Measurements from ENCODE around the gene FOXC1.

GRCh38 chr6:1651362-1651761 is 41.6 kb downstream of the FOXC1 start:
- TF ChIP-seq CTCF (IDR thresholded peaks at IDR 0.05) (no peak), TEAD4 (IDR thresholded peaks at IDR 0.05; ENCODE audit: borderline replicate concordance, insufficient read depth) (no peak), ZBTB33 (IDR thresholded peaks at IDR 0.05; ENCODE audit: borderline replicate concordance, low read depth) (no peak), TAF1 (IDR thresholded peaks at IDR 0.05; ENCODE audit: borderline replicate concordance, low read depth, low read length) (no peak), YY1 (IDR thresholded peaks at IDR 0.05; ENCODE audit: low read depth) (no peak), SMC3 (IDR thresholded peaks at IDR 0.05; ENCODE audit: low read depth, low read length) (no peak), GABPA (IDR thresholded peaks at IDR 0.05; ENCODE audit: low read depth) (no peak), EP300 (IDR thresholded peaks at IDR 0.05; ENCODE audit: borderline replicate concordance in 1 of 2, low read depth in 1 of 2, low read length in 1 of 2) (no peak), JUND (IDR thresholded peaks at IDR 0.05) (no peak), SIN3A (IDR thresholded peaks at IDR 0.05; ENCODE audit: borderline replicate concordance, low read depth, low read length) (no peak), RFX5 (IDR thresholded peaks at IDR 0.05; ENCODE audit: low read length) (no peak)
- TF ChIP-seq, protein P1, sequence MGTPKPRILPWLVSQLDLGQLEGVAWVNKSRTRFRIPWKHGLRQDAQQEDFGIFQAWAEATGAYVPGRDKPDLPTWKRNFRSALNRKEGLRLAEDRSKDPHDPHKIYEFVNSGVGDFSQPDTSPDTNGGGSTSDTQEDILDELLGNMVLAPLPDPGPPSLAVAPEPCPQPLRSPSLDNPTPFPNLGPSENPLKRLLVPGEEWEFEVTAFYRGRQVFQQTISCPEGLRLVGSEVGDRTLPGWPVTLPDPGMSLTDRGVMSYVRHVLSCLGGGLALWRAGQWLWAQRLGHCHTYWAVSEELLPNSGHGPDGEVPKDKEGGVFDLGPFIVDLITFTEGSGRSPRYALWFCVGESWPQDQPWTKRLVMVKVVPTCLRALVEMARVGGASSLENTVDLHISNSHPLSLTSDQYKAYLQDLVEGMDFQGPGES (IDR thresholded peaks at IDR 0.05; ENCODE audit: low read depth, low read length): no peak
- TF ChIP-seq, protein P2, sequence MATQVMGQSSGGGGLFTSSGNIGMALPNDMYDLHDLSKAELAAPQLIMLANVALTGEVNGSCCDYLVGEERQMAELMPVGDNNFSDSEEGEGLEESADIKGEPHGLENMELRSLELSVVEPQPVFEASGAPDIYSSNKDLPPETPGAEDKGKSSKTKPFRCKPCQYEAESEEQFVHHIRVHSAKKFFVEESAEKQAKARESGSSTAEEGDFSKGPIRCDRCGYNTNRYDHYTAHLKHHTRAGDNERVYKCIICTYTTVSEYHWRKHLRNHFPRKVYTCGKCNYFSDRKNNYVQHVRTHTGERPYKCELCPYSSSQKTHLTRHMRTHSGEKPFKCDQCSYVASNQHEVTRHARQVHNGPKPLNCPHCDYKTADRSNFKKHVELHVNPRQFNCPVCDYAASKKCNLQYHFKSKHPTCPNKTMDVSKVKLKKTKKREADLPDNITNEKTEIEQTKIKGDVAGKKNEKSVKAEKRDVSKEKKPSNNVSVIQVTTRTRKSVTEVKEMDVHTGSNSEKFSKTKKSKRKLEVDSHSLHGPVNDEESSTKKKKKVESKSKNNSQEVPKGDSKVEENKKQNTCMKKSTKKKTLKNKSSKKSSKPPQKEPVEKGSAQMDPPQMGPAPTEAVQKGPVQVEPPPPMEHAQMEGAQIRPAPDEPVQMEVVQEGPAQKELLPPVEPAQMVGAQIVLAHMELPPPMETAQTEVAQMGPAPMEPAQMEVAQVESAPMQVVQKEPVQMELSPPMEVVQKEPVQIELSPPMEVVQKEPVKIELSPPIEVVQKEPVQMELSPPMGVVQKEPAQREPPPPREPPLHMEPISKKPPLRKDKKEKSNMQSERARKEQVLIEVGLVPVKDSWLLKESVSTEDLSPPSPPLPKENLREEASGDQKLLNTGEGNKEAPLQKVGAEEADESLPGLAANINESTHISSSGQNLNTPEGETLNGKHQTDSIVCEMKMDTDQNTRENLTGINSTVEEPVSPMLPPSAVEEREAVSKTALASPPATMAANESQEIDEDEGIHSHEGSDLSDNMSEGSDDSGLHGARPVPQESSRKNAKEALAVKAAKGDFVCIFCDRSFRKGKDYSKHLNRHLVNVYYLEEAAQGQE (IDR thresholded peaks at IDR 0.05; ENCODE audit: low read depth, low read length): no peak
- TF ChIP-seq, protein P3, sequence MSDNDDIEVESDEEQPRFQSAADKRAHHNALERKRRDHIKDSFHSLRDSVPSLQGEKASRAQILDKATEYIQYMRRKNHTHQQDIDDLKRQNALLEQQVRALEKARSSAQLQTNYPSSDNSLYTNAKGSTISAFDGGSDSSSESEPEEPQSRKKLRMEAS (IDR thresholded peaks at IDR 0.05; ENCODE audit: low read depth): no peak

Measured in SK-N-SH (cell line).